B cell (primary cell): ENCODE measurements around the gene ITPR2. TPM values are rescaled to one million over a fixed set of nuclear protein-coding genes. Genes with fewer than 3 reads are reported as not detected.

Experiments
- ATAC-seq: fragments of 200-7000 bp; cut with Tn5 transposase; one replicate; pipeline ENCODE4 v1.10.0; 2021; ENCODE audit warnings: low read depth, mild to moderate bottlenecking, moderate number of reproducible peaks, moderate library complexity
- CTCF ChIA-PET: fragments of 350-600 bp; sonication (Branson Sonifier 250); formaldehyde crosslinking; loops from one replicate; lab custom pipeline; 2021; ENCODE audit warnings: antibody characterized with exemption, inconsistent platforms; lab: Charles Lee
- POLR2A ChIA-PET: fragments of 350-600 bp; sonication (Branson Sonifier 250); formaldehyde crosslinking; loops from one replicate; lab custom pipeline; 2021; ENCODE audit warnings: antibody characterized with exemption; lab: Charles Lee
- DNase-seq: peaks from one replicate; pipeline ENCODE4 v3.0.0; 2013
- H2AFZ ChIP-seq: 2 replicates; pipeline ENCODE4 v1.6.1; 2012; ENCODE audit warnings: mild to moderate bottlenecking, low read depth, low read length; ENCODE audit not compliant: insufficient read depth, poor library complexity, severe bottlenecking
- H3K27ac ChIP-seq, 2 donors: 1 replicate in 1 of 2; 2 replicates in 1 of 2; pipeline ENCODE4 v1.5.1; 2012 to 2013; ENCODE audit warnings: low read length in 2 of 2, mild to moderate bottlenecking in 2 of 2, moderate library complexity in 1 of 2
- H3K27me3 ChIP-seq, 4 experiments: fragments of 200-600 bp in 1 of 4; sonication (generic) in 1 of 4; replicated peaks in 1 of 4; 1 replicate in 2 of 4; 2 replicates in 2 of 4; pipeline versions ENCODE4 v1.6.1 to v1.7.0; 2013 to 2016; ENCODE audit warnings: low read length in 3 of 4, mild to moderate bottlenecking in 2 of 4, mixed read lengths in 1 of 4, moderate library complexity in 1 of 4; ENCODE audit not compliant: insufficient read depth in 4 of 4, control insufficient read depth in 3 of 4; ENCODE audit errors: control extremely low read depth in 1 of 4
- H3K36me3 ChIP-seq, 2 experiments: replicated peaks in 1 of 2; 1 replicate in 1 of 2; 2 replicates in 1 of 2; pipeline versions ENCODE4 v1.6.1 to v1.7.1; 2013; ENCODE audit warnings: low read length in 1 of 2; ENCODE audit not compliant: insufficient read depth in 2 of 2, control insufficient read depth in 1 of 2; ENCODE audit errors: control extremely low read depth in 1 of 2, extremely low read depth in 1 of 2
- H3K4me1 ChIP-seq, 2 donors: fragments of 200-600 bp in 1 of 2; sonication (generic) in 1 of 2; 1 replicate in 1 of 2; 2 replicates in 1 of 2; pipeline versions ENCODE4 v1.5.1 to v1.6.1; 2013 to 2017; ENCODE audit warnings: low read length in 2 of 2; ENCODE audit not compliant: control insufficient read depth in 2 of 2, insufficient read depth in 2 of 2
- H3K4me2 ChIP-seq: replicated peaks from 2 replicates; pipeline ENCODE3; 2012; ENCODE audit warnings: mild to moderate bottlenecking, low read depth, low read length; ENCODE audit not compliant: poor library complexity, severe bottlenecking
- H3K4me3 ChIP-seq, 5 experiments: fragments of 200-600 bp in 1 of 5; sonication (generic) in 1 of 5; 1 replicate in 3 of 5; 2 replicates in 2 of 5; pipeline versions ENCODE4 v1.5.1 to v1.7.0; 2011 to 2016; ENCODE audit warnings: low read length in 4 of 5, mild to moderate bottlenecking in 4 of 5, low read depth in 2 of 5, control low read depth in 1 of 5, moderate library complexity in 1 of 5; ENCODE audit not compliant: insufficient read depth in 1 of 5; ENCODE audit errors: control extremely low read depth in 1 of 5, extremely low read depth in 1 of 5
- H3K79me2 ChIP-seq: fragments of 200-600 bp; sonication (generic); one replicate; pipeline ENCODE4 v1.6.0; 2016; ENCODE audit warnings: low read length; ENCODE audit not compliant: control insufficient read depth, insufficient read depth
- H3K9ac ChIP-seq: fragments of 200-600 bp; sonication (generic); 2 replicates; pipeline ENCODE4 v1.6.1; 2017; ENCODE audit warnings: mild to moderate bottlenecking, low read length, moderate library complexity
- H3K9me3 ChIP-seq, 3 donors: one replicate each; pipeline versions ENCODE4 v1.6.1 to v1.7.1; 2013; ENCODE audit warnings: low read length in 2 of 3; ENCODE audit not compliant: control insufficient read depth in 2 of 3, insufficient read depth in 1 of 3; ENCODE audit errors: control extremely low read depth in 1 of 3
- H4K20me1 ChIP-seq: 2 replicates; pipeline ENCODE4 v1.6.0; 2012; ENCODE audit warnings: mild to moderate bottlenecking, low read length; ENCODE audit not compliant: insufficient read depth, control insufficient read depth, poor library complexity, severe bottlenecking
- H3K27ac Mint-ChIP-seq: one replicate; pipeline ENCODE4 v1.8.0; 2021; ENCODE audit warnings: mixed read lengths
- H3K27me3 Mint-ChIP-seq: one replicate; pipeline ENCODE4 v1.8.0; 2021; ENCODE audit warnings: mixed read lengths
- H3K4me1 Mint-ChIP-seq: one replicate; pipeline ENCODE4 v1.8.0; 2021; ENCODE audit warnings: mixed read lengths
- H3K4me3 Mint-ChIP-seq: one replicate; pipeline ENCODE4 v1.8.0; 2021; ENCODE audit warnings: mixed read lengths
- H3K9me3 Mint-ChIP-seq: one replicate; pipeline ENCODE4 v1.8.0; 2022; ENCODE audit warnings: mixed read lengths; ENCODE audit not compliant: insufficient read depth
- CTCF ChIP-seq: fragments of 200-600 bp; IDR thresholded peaks from one replicate; pipeline ENCODE4 v1.8.0; 2022; ENCODE audit warnings: antibody characterized with exemption, mild to moderate bottlenecking
- EZH2 ChIP-seq: IDR thresholded peaks from 2 replicates; pipeline ENCODE4 v1.6.1; 2012; ENCODE audit warnings: borderline replicate concordance, low read depth, mild to moderate bottlenecking, moderate library complexity, low read length; ENCODE audit not compliant: insufficient read depth, poor library complexity, severe bottlenecking
- WGBS: methylation state at CpG from one replicate; pipeline ENCODE4 v1.1.5; 2013; ENCODE audit warnings: missing lambda C conversion rate; ENCODE audit not compliant: insufficient coverage; 5-methylcytosine and 5-hydroxymethylcytosine counted together
- intact Hi-C: fragments of 100-400 bp; cut with micrococcal nuclease; formaldehyde crosslinking; loops from one replicate; pipeline ENCODE4 v1.10.0; 2022
- polyA plus RNA-seq: library from polyadenylated mRNA; depleted of rRNA; stranded (reverse); fragments of >200 nt; gene quantifications from 2 replicates; pipeline ENCODE4 v1.2.3, GENCODE V29; 2012
- total RNA-seq, 2 donors: library from RNA; stranded (reverse); fragments of 120-200 nt in 1 of 2; gene quantifications; 1 replicate in 1 of 2; 2 replicates in 1 of 2; pipeline versions ENCODE4 v1.2.3 to v1.2.4, GENCODE V29; 2013 to 2022

The ITPR2 gene
- total and polyA plus RNA-seq, 2 donors (not counting 1 experiment from before 2014, with no cell fraction given), result 4.3 to 113 TPM

GRCh38 chr12:26754148-26754547 is 78.8 kb downstream of the ITPR2 start:
- TF ChIP-seq CTCF, result no peak
- TF ChIP-seq EZH2, result no peak
- ChIA-PET POLR2A (interaction anchor here (0.6 kb wide), 1 partner anchor 49 kb away, joined by 3 read pairs; no protein-coding TSS in a partner anchor), CTCF (no interaction called here)
- H3K9me3 Mint-ChIP-seq, result peaks cover 7% of the 10 kb centered on the region
- intact Hi-C loops, result no loop called here
- Histone ChIP-seq H3K27me3 (no peaks in the 10 kb centered on the region), H4K20me1 (peaks cover 4% of the 10 kb centered on the region), H3K36me3 (peaks cover 0 to 2% of the 10 kb centered on the region in 2 experiments), H3K4me2 (no peak overlapping the region), H3K79me2 (peaks cover 43% of the 10 kb centered on the region), H3K4me1 (peaks cover 9 to 14% of the 10 kb centered on the region in 2 donors), H3K9me3 (peaks cover 0 to 18% (median 3%) of the 10 kb centered on the region in 3 donors), H3K4me3 (no peak overlapping the region), H3K9ac (no peak overlapping the region), H2AFZ (no peak overlapping the region), H3K27ac (no peak overlapping the region)
- no peak overlapping the region for H3K27ac Mint-ChIP-seq
- 100% methylated on average over 2 of the region's 3 CpGs for WGBS
- H3K27me3 Mint-ChIP-seq, result no peaks in the 10 kb centered on the region
- H3K4me3 Mint-ChIP-seq, result no peak overlapping the region
- DNase-seq (no peak), ATAC-seq (no peak)
- H3K4me1 Mint-ChIP-seq, result peaks cover 23% of the 10 kb centered on the region

GRCh38 chr12:26751179-26751578 is 81.8 kb downstream of the ITPR2 start:
- H3K79me2 ChIP-seq, result peaks cover 39% of the 10 kb centered on the region
- peaks cover 4% of the 10 kb centered on the region for H4K20me1 ChIP-seq
- intact Hi-C loops, result loop anchor here (2.0 kb wide), 1 partner anchor 24 kb away; no protein-coding TSS in a partner anchor
- H3K27me3 Mint-ChIP-seq, result no peaks in the 10 kb centered on the region
- peaks cover 0 to 14% (median 1%) of the 10 kb centered on the region in 3 donors for H3K9me3 ChIP-seq
- no peak overlapping the region for H3K27ac ChIP-seq
- no peak overlapping the region for H2AFZ ChIP-seq
- peaks cover 46% of the 10 kb centered on the region for H3K4me1 Mint-ChIP-seq
- H3K36me3 ChIP-seq, result no peaks in the 10 kb centered on the region
- H3K9me3 Mint-ChIP-seq, result no peaks in the 10 kb centered on the region
- no peak overlapping the region for H3K9ac ChIP-seq
- H3K4me1 ChIP-seq, result peaks cover 9 to 14% of the 10 kb centered on the region in 2 donors
- H3K27ac Mint-ChIP-seq, result no peak overlapping the region
- TF ChIP-seq CTCF (no peak), EZH2 (no peak)
- 100% methylated on average over 2 of the region's 4 CpGs for WGBS
- ChIA-PET POLR2A (no interaction called here), CTCF (no interaction called here)
- no peak for DNase-seq
- no peaks in the 10 kb centered on the region for H3K27me3 ChIP-seq
- no peak overlapping the region for H3K4me3 ChIP-seq
- H3K4me2 ChIP-seq, result peak overlapping the region; percentile 48
- no peak for ATAC-seq
- peak overlapping the region; percentile 81 for H3K4me3 Mint-ChIP-seq
